ENCODE measurements around the gene IGSF11.
"Not testable (repeated sequence)": the region's sequence is repeated elsewhere in the genome, so short reads cannot be mapped to it uniquely, and the experiment has no call there.

IGSF11 gene, protein sequence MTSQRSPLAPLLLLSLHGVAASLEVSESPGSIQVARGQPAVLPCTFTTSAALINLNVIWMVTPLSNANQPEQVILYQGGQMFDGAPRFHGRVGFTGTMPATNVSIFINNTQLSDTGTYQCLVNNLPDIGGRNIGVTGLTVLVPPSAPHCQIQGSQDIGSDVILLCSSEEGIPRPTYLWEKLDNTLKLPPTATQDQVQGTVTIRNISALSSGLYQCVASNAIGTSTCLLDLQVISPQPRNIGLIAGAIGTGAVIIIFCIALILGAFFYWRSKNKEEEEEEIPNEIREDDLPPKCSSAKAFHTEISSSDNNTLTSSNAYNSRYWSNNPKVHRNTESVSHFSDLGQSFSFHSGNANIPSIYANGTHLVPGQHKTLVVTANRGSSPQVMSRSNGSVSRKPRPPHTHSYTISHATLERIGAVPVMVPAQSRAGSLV

DNA sequence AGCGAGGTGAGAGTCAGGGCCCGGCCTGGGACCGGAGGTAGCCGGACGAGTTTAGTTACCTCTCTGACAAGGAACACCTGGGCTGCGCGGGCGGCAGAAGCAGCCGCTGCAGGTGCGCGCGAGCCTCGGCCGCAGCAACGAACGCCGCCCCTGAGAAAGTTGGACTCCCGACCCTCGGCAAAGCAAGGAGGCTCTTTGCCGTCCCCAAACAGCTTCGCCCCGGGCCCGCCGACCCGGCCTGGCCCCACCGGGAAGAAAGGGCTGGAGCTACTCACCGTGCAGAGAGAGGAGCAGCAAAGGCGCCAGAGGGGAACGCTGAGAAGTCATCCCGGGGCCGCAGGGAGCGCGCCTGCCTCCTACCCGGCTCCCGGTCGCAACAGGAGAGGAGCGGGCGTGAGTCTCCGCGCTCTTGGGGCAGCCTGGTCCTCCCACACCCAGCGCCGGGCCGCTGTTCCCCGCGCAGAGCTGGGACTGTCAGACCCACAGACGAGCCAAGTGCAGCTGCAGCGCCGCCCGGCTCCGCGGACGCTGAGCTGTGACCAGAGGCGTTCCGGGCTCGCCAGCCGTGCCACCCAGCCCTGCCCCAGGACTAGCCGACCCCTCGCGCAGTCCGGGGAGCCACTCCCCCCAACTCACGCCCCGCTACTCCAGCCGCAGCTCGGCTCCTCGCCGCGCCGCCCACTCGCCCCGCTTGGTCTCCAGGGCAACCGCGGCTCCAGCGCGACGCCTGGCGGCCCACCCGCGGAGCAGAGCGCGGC, at the start of gene IGSF11:
TSS of gene IGSF11 (minus strand) at position 591 of the 758 bp plus-strand sequence. CDS start at position 327, 264 bp downstream.
- DNase-seq: peak; percentile 58

DNA sequence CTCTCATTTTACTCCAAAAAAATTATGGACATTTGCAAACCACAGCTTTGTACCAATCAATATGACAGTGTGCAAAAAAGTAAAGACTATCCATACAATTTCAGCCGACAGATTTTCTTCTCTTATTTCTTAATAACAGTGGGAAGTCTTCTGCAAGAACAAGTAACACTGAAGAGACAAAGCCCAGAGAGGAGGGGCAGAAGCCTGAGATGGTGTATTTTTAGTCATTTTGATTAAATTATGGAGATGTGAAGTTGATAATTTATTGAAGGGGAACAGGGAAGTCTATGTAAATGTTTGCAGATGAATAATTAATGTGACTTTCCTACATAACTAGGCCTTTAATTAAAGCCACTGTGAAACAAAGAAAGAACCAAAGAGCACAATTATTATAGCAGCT, 45.7 kb upstream of the IGSF11 start:
- DNase-seq: no peak

DNA sequence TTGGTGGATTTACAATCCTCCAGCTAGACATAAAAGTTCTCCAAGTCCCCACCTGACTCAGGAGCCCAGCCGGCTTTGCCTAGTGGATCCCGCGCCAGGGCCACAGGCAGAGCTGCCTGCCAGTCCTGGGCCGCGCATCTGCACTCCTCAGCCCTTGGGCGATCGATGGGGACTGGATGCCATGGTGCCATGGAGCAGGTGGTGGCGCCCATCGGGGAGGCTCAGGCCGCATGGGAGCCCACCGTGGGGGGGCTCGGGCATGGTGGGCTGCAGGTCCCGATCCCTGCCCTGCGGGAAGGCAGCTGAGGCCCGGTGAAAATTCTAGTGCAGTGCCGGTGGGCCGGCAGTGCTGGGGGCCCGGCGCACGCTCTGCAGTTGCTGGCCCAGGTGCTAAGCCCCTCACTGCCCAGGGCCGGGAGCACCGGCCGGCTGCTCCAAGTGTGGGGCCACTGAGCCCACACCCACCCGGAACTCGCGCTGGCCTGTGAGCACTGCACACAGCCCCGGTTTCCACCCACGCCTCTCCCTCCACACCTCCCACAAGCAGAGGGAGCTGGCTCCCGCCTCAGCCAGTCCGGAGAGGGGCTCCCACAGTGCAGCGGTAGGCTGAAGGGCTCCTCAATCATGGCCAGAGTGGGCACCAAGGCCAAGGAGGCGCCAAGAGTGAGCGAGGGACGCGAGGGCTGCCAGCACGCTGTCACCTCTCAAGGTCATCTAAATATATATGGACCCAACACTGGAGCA, 38.8 kb upstream of the IGSF11 start:
- no peak for DNase-seq

DNA sequence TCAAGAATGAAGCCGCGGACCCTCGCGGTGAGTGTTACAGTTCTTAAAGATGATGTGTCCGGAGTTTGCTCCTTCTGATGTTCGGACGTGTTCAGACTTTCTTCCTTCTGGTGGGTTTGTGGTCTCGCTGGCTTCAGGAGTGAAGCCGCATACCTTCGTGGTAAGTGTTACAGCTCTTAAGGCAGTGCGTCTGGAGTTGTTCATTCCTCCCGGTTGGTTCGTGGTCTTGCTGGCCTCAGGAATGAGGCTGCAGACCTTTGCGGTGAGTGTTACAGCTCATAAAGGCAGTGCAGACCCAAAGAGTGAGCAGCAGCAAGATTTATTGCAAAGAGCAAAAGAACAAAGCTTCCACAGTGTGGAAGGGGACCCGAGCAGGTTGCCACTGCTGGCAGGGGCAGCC, 37.8 kb upstream of the IGSF11 start:
- DNase-seq: not testable (repeated sequence)

DNA sequence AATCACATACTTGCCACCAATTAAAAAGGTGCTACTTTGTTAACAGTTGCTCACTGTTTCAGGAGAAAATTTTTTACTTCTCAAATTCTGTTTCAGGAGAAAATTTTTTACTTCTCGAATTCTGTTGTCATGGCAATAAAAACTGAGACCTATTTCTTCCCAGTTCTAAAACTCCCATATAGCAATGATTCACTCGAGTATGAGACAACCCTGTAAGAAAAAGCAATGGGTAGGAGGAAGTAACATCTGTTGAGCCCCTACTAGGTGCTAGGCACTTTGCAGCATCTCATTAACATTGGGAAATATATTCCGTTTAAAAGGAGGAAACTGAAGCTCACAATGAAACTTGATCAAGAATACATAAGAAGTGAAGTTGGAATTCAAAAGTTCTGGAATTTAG, 35.1 kb upstream of the IGSF11 start:
- DNase-seq: no peak

DNA sequence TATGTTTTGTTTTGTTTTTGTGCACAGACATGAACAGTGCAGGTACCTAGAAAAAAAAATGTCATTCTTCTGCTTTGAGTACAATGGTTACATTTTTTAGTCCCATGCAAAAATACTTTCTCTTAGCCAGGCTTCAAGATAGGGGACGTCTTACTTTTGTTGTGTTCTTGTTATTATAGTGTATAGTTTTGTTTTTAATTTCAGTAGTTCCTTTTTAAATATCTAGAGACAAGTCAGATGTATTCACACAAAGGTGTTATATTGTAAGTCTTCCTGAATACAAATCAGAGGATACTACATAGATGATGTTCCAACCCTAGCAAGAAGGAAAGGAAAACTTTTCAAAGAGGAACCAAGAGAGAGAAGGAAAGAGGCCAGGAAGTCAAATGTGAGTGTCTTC, 28.8 kb upstream of the IGSF11 start:
- no peak for DNase-seq

DNA sequence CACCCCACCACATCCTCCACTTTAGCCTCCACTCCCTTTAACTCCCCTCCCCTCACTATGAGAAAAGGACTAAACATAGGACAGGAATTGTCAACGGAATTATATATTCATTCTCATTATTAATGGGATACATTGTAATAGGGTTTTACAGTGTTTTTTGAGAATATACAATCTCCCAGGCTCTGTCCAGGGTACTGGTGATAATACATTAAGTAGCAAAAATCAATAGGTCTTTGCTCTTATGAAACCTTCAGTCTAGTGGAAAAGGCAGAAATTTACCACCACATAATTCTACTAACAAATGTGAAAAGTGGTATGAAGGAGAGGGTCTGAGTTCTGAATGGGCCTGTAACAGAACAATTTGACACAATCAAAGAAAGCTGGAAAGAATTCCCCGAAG, 28.2 kb upstream of the IGSF11 start:
- DNase-seq: no peak

DNA sequence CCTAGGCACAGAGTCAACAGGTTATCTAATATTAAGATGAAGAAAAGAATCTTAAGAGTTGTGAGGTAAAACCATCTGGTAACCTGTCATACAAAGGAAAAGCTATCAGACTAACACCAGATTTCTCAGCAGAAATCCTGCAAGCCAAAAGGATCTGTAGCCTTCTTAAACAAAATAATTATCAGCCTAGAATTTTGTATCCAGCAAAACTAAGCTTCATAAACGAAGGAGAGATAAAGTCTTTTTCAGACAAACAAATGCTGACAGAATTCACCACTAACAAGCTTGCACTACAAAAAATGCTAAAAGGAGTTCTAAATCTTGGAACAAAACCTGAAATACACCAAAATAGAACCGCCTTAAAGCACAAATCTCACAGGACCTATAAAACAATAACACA, 9.9 kb upstream of the IGSF11 start:
- no peak for DNase-seq

DNA sequence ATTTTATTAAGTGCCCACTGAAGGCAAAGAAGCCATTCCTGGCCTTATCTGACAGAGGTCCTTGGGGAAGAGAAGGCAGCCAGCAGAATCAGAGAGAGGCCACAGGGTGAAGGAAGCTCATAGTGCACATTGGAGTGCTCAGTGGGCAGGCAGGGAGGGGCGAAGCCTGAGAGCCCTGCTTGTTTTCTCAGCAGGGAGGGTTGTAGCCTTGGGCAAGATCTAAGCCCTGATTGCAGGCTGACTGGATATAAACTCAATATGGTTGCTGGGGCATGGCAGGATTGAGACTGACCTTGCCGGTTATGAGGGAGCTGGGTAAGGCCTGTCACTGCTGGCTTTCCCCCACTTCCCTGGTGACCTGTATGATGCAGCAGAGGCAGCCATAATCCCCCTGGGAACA, 7.5 kb upstream of the IGSF11 start:
- no peak for DNase-seq

DNA sequence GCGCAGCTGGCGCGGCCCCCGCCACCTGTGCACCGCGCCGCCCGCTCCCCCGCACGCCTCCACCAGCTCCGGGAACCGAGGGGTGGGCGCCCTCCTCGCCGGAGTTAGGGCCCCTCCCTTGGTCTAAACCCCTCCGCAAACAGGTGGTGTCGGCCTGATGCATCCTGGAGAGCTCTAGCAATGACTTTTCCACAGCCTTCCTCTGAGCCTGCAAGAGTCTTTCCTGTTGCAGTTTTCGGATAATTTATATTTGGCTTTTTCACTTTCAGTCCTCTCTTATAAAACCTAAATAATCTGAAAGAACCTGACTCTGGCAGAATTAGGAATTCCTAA, 334 bp upstream of the IGSF11 start:
- DNase-seq: no peak

DNA sequence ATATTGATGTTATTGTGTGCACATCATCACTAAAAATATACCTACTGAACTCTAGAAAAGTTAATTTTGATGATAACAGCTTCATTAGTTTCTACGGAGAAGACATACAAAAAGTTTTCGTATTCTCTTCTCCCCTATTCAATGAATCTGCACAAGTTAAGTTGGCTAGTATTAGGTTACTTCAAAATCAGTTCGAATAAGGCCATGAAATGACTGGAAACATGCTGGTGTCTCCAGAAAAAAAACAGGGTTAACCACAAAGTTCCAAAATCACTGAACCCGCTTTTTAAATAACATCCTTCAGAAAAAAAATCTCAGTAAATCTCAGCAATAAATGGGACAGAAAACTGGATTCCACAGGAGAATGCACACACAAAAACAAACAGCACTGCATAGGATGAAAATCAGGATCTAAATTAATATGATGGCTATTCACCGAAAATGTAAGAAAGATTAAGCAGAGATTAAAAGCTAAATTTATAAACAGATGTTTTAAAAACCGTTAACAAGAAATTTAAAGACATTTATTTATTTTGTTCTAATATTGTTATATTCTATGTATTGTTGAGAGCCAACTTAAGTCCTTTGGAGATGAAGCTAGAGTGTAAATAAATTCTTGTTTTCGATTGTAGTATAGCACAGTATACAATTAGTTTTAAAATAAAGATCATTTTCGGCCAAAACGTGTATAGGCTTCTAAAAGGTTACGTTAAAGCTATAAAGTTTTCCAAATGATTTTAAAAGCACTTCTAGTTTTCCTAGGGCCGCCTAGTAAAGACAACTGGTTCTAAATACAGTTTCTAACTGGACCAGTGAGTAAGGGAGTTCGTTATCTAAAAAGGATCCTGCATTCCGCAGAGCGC, 1.0 kb downstream of the IGSF11 start:
- DNase-seq: no peak

DNA sequence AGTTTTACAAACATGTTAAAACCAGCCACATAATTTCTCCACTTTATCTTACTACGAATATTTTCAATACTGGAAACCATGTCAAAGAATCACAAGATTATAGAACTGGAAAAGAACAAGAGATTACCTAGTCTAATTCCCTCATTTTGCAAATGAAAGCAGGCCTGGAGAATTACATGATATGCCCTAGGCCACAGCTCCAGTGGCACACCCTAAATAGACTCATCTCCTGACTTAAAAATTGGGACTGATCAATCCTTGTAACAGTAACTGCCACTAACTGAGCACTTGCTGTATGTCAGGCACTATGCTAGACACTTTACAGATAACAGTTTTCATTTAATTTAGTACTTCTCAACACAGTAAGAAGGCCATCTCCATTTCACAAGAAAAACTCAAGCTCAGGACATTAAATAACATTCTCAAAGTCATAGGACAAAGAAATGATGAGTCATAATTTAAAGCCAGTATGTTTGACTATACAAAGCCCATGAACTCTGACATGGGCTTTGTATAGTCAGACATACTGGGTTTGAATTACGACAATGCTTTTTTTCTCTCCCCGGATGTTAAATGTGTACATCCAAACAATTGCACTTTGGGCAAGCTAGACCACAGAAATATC, 9.4 kb downstream of the IGSF11 start:
- no peak for DNase-seq

DNA sequence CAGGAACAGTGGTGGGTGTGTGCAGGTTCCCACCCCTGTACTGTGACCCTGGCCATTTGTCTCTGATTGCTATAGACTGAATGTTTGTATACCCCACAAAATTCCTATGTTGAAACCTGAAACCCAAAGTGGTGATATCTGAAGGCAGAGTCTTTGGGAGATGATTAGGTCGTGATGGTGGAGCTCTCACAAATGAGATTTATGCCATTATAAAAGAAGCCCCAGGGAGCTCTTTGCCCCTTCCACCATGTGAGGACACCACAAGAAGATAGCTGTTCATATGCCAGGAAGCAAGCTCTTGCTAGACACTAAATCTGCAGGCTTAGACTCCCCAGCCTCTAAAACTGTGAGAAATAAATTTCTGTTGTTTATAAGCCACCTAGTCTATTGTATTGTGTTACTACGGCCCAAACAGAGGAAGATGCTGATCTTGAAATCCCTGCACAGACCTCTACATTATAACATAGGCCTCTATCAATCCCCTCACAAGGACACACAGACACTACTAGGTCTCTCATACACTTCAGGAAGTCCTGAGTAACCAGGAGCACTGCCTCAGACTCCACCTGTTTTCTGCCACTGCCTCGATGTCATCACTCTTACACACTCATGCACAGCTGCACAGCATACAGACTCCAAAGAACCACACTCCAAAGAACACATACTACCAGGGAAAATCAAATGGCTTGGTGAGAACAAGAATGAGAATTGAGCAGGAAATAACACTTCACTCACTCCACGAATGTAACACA, 14.7 kb downstream of the IGSF11 start:
- no peak for DNase-seq

DNA sequence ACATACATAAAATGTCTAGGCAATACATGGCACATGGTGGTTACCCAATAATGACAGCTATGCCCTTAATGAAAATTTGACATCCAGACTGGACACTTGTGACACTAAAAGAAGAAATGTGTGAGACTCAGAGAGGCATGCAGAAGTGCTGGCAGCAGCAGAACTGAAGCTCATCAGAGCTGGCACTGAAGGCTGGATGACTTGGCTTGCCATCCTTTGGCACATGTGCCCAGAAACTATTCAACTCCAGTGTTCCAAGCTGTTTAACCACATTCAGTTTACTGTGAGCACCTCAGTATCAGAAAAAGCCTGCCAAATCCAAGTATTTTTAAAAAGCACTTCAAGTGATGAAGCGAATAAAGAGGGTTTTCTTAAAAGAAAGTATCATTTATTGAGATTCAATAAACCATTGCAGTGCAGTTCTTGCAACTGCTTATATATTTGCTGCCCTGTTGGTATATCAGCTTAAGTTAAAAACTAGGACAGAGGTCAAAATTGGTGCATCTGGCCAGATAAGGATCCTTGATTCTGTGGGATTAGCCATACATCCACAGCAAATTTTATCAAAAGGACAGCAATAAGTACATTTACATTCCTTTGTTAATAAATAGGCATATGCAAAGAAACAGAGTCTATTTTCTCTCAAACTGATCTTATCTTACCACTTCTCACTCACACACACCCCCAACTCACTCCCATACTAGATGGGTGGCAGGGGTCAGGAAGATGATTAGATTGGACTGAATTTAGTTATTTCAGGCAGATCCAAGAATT, 15.8 kb downstream of the IGSF11 start:
- no peak for DNase-seq

DNA sequence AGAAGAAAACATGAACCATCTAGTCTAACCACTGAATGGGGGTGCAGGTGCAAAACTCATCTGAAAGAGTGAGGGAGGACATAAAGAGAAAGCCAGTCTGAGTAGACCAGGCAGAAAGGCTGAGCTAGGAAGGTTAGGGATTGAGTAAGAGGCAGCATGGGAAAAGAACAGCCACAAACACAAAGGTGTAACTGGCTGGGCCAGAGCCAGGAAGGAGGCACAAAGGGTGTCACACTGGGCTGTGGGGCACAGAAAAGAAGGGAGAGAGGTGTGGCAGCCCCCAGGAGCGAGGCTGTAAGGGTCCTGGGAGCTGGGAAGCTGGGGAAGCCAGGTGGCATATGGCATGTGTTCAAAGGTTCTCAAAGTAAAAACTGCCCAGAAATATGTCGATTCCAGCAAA, 18.7 kb downstream of the IGSF11 start:
- no peak for DNase-seq

DNA sequence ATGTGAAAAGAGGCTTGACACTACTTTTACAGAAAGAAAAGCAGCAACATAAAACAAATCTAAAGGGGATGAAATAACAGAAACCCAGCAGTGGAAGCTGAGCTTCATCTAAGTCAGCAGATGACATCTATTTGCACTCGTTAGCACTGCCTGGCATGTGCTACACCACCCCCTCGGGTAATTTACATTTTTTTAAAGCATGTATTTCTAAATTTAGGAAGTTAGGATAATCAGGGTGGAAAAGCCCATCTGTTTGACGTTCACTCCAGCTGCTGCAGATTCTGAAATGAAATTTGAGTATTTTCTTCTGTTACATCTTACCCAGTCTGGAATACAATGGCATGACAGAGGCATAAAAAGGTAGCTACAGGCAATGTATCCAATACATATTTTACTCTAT, 20.7 kb downstream of the IGSF11 start:
- no peak for DNase-seq

DNA sequence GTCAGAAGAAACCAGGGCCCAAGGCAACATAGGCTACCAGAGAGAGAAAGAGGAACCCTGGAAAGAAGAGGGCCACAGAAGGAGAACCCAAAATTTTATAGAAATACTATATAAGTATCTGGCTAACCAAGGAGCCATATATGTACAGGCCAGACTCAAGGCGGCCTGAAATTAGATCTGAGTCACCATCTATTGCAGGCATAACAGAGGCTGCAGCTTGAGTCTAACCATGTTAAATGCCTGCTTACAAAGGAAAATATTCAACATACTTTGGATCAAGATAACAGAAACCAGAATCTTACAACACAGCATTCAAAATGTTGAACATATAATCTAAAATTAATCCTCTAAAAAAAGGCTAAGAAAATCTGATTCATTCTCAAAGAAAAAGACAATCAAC, 23.1 kb downstream of the IGSF11 start:
- DNase-seq: no peak

DNA sequence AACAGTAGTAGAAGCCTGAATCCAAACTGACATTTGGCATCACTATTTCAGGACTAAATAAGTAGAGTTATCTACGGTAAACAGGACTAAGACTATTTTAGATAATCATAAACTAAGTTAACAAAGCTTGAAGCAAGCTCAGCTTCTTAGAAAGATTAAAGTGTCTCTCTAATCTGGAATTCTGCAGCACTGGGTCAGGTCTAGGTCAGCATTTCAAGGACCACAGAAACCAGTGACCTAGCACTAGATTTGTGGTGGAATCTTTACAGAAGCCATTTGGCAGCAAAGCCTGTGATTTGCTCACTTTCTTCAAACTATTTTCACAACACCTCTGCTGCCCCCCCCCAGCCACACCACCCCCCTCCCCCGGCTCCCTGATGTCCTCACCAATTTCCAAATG, 37.5 kb downstream of the IGSF11 start:
- DNase-seq: no peak

DNA sequence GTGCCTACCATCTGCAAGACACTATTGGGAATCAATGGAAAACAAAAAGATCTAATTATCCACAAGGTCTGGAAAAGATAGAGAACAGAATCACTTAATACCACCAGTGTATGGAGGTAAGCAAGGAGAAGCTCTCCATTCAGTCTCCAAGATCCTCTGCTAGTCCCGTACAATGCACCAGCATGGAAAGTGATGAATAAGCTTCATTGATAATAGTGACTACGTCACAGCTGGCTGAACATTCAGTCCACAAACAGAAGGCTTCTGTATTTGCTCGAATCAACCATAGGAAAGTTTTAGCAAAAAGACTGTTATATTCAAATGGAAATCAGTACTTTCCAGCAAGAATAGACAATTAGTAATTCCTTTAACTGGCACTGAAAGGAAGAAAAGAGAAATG, 42.9 kb downstream of the IGSF11 start:
- no peak for DNase-seq

DNA sequence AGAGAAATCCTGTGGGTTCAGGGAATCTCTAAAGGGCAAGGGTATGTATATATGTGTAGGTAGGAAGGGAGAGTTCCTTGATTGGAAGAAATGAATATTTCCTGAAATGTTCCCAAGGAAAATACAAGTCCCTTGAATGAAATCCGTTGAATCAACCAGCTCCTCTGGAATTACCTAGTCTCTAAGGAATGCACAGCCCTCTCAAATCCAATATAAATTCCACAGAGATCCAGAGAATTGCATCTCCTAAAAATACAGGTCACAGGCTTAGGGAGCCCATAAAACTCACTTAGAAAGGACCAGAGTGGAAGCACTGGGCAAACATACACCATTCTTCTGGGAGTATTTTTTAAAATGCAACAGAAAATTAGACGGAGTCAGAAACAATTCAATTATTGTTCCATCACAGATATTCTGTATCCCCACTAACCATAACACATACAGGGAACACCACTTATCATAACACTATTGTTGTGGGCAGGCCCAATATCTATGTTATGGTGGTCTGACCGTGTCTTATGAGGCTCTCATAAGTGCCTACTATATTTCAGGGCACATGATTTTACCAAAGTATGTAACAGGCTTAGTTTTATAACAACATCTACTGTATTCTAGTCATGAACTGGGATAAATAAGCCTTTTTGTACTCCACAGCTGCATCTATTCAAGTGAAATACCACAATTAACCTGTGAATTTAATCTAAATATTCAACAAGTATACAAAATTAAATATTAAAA, 43.7 kb downstream of the IGSF11 start:
- no peak for DNase-seq

All from activated CD4-positive, alpha-beta T cell treated with anti-CD3 and anti-CD28 coated beads, Interleukin-2, amount 50 U/mL, for 16 hours (primary cell).